NCI-H1092 treated with DMSO at 0.1 percent for 48 hours (cell line): ENCODE measurements around the gene BCKDK.

ENCODE experiments used
- DNase-seq: peaks from one replicate; lab custom pipeline; 2025; lab: John Stamatoyannopoulos, UW

Gene BCKDK

DNA sequence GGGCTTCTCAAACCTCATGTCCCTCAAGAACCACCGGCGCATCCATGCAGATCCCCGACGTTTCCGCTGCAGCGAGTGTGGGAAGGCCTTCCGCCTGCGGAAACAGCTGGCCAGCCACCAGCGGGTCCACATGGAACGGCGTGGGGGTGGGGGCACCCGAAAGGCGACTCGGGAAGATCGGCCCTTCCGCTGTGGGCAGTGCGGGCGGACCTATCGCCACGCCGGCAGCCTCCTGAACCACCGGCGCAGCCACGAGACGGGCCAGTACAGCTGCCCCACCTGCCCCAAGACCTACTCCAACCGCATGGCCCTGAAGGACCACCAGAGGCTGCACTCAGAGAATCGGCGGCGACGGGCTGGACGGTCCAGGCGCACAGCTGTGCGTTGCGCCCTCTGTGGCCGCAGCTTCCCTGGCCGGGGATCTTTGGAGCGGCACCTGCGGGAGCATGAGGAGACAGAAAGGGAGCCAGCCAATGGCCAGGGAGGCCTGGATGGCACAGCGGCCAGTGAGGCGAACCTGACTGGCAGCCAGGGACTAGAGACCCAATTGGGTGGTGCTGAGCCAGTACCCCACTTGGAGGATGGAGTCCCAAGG lies 28.1 kb upstream of the BCKDK start:
- DNase-seq = no peak

DNA sequence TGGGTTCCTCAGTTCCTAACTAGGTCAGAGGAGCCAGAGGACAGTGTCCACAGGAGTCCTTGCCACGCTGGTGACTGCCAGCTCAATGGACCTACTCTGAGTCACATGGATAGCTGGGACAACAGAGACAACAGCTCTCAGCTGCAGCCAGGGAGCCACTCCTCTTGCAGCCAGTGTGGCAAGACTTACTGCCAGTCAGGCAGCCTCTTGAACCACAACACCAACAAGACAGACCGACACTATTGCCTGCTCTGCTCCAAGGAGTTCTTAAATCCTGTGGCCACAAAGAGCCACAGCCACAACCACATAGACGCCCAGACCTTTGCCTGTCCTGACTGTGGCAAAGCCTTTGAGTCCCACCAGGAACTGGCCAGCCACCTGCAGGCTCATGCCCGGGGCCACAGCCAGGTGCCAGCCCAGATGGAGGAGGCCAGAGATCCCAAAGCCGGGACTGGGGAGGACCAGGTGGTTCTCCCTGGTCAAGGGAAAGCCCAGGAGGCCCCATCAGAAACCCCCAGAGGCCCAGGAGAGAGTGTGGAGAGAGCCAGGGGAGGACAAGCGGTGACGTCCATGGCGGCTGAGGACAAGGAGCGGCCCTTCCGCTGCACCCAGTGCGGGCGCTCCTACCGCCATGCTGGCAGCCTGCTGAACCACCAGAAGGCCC lies 27.3 kb upstream of the BCKDK start:
- DNase-seq = no peak

- DNase-seq = no peak
Observed at GRCh38 chr16:31081428-31082351, 26.5 kb upstream of the BCKDK start.

- no peak for DNase-seq
Observed at GRCh38 chr16:31082368-31083045, 25.7 kb upstream of the BCKDK start.

DNA sequence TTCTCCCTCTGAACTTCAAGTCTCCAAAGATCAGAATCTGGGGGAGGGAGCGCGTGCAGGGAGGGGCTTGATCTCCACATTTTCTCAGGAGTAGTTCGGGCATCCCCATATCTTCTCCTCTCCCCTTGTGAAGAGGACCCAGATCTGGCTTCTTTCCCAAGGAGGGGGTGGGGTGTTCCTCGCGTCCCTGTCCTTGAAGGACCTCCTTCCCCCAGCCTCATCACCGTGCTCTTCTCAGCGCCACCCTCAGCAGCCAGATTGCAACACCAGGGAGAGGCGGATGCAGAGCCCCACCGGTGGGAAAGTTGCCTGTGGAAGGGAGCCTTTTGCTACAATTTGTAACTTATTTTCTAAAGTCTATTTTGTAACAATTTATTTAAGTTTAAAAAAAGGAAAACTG lies 25.1 kb upstream of the BCKDK start:
- DNase-seq = no peak

DNA sequence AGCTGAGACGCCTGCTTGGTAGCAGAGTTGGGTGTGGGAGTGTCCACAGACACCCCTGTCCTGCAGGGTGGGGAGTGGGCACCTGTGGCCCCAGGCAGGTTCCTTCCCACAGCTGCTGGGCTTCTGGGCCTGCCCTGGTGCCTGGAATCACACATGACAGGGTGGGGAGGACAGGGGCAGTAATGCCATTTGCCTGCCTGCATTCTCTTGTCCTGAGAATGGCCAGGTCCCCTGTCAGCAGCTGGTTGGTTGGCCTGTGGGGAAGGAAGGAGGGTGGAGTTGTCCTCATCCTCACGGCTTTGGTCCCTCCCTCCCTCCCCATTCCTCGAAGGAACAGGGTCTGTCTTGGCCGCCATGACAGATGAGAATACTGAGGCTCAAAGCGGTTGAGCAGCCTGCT lies 24.6 kb upstream of the BCKDK start:
- no peak for DNase-seq

DNA sequence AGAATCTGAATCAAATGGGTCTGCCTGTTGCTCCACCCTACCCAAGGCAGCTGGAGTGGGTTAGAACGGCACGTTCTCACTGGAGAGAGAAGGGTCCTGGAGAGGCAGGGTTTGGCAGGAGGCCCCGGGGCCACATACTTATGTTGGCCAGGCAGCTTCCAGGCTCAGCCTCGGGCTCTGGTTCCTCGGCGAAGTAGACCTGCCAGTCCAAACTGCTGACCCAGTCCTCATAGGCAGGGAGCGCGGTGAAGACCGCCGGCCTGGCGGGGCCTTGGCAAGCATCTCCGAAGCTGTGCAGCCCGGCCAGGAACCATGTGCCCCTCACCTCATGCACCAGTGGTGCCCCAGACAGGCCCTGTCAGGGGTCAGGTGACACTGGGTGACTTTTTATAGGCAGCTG lies 24.2 kb upstream of the BCKDK start:
- DNase-seq = no peak

DNA sequence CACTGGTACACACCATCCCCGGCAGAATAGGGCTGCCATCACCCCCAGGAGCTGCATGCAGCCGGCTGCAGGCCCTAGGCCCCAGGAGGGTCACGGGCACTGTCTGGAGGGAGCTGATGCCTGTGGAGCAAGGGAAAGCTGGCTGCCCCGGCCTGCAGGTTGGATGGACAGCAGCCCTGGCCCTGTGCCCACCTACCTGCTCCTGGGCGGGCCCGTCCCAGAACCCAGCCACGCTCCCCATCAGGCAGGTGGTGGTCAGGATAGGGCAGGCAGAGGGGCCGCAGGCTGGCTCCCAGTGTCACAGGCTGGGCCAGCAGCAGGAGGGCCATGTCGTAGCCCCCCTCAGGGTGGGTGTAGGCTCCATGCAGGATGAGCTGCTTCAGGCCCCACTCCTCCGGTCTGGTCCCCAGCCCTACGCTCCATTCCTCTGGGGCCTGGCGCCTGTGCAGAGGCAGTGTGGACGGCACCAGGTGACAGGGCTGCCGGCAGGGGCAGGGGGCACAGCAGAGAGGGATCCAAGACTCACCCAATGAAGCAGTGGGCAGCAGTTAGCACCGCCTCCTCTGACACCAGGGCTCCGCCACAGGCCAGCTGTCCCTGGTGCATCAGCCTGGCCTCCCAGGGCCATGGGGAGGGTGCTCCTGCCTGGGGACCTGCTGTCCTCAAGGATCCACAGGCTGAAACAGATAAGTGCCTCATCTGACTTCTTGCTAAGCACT lies 23.4 kb upstream of the BCKDK start:
- no peak for DNase-seq

DNA sequence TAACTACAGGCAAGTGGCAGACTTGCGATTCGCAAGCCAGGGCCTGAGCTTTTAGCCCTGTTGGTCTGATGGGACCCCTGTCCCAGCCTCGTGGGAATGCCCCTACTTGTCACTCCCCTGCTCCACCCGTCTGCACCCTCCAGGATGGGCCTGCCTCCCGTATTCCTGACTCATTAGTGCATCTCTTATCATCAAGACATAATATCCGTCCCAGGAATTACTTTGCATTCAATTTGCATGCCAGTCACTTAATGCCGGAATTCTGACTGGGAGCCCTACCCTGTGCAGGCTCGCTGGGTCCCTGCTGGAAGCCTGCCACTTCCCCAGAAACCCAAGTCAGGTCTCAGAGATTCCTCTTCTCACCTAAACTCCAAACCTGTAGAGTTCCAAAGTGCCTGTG lies 22.8 kb upstream of the BCKDK start:
- no peak for DNase-seq

- DNase-seq = no peak
Observed at GRCh38 chr16:31085873-31086628, 22.1 kb upstream of the BCKDK start.

DNA sequence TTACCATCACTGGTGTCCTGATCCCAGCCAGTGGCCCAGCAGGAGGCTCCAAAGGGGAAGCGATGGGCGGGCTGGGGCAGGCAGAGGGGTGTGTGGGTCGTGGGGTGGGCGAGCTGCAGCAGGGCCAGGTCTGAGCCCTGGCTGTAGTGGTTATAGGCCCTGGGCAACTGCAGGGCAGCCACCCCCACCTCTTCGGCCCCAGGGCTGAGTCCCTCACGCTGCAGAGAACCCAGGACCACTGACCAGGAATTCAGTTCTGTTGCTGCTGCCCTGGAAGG lies 21.6 kb upstream of the BCKDK start:
- DNase-seq = no peak

DNA sequence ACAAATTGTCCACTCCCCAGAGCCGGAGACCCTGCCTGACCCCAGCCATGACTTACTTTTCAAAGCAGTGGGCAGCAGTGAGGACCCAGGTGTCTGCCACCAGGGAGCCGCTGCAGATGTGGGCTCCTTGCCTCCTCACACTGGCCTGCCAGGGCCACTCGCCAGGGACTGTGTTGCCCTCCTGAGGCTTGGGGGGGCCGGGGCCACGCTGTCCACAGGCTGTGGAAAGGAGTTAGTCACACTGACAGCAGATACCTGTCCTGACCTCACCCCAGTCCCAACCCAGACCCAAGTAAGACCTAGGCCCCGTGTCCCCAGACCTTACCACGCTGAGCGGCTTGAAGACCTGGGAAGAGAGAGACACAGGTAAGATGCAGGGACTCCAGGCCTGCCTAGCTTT lies 20.7 kb upstream of the BCKDK start:
- DNase-seq = no peak

DNA sequence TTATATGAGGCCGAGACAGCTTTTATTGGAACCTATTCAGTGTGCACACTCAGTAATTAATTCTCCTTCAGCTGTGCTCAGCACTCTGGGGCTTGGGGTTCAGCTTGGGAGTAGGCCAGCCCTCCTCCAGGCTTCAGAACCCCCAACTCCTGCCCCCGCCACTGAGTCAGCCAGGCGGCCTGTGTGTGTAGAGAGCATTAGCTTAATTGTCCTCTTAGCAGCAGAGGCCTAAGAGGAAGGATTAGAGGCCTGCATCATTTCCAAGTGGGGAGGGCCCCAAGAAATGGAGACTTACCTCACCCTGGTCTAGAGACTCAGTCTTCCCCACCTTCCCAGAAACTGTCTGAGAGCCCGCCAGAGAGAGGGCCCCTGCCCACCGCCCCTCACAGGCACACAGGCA lies 20.2 kb upstream of the BCKDK start:
- DNase-seq = no peak

GRCh38 chr16:31088459-31089183 lies 19.6 kb upstream of the BCKDK start, which contains the start of gene PRSS53:
TSS of gene PRSS53 (minus strand) at chr16:31088943. CDS start at chr16:31088809, 134 bp downstream.
- peak; percentile 11 for DNase-seq

DNA sequence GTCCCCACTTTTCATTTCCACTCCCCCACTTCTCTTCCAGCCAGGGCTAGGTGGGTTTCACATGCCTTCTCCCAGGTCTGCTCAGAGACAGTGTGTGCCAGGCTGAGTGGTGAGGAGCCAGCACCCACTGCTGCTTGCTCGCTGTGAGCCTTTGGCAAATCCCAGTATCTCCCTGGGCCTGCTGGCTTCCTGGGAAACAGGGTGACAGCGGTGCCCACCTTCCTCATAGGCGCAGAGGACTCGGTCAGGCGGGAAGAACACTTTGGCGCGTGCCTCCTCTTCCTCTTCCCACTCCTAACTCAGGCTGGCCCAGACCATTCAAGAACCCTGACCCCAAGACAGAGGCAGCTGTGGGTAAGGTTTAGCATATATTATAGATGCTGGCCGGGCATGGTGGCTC lies 19.0 kb upstream of the BCKDK start:
- DNase-seq = no peak

DNA sequence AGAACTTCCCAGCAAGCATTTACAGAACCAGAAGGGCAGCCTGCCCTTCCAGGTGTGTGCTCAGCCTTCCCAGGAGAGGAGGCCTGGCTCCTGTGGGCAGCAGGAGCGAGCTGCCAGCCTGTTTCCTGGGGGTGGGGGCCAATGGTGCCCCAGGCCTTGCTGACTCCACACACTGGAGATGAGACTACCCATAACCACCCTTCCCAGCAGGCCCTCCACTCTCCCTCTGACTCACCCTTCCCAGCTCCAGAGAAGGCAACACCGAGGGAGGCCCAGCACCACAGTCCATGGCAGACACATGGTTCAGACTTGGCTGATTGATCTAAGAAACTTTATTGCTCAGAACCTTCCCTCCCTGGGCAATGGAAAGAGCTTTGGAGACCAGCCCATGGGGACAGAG lies 17.6 kb upstream of the BCKDK start:
- no peak for DNase-seq

DNA sequence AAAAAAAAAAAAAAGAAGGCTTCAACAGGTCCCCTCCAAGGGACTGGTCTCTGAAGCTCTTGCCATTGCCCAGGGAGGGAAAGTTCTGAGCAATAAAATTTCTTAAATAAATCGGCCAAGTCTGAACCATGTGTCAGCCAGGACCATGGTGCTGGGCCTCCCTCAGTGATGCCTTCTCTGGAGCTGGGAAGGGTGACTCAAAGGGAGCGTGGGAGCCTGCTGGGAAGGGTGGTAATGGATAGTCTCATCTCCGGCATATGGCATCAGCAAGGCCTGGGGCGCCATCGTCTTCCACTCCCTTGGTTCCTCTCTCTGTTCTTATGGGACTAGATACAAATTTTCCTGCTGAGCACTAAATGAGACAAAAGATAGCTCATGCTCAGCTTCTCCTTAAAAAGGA lies 15.9 kb upstream of the BCKDK start:
- DNase-seq = no peak

DNA sequence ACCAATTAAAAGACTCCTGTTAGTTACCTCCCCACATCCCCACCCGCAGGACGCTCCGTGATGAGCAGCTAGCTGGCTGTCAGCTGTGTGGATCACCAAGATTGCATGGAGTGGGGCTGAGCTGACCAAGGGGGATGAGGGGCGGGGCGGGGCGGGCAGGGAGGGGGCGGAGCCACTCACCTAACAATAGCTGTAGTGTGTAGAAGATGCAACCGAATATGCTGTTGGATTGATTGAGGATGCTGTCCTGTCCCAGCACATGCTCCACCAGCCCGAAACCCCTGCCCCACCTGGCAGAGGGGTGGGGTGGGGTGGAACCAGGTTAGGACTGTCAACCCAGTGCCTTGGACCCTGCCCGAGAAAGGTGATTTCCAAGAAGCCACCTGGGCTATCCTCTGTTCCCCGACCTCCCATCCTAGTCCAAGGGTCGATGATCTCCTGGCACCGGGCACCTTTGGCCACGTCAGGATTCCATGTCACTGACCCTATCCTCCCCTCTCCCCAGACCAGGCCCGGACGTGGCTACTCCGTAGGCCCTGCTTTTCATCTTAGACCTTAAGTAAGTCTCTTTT lies 15.0 kb upstream of the BCKDK start:
- DNase-seq = no peak

- no peak for DNase-seq
Observed at GRCh38 chr16:31094088-31094423, 14.1 kb upstream of the BCKDK start.

DNA sequence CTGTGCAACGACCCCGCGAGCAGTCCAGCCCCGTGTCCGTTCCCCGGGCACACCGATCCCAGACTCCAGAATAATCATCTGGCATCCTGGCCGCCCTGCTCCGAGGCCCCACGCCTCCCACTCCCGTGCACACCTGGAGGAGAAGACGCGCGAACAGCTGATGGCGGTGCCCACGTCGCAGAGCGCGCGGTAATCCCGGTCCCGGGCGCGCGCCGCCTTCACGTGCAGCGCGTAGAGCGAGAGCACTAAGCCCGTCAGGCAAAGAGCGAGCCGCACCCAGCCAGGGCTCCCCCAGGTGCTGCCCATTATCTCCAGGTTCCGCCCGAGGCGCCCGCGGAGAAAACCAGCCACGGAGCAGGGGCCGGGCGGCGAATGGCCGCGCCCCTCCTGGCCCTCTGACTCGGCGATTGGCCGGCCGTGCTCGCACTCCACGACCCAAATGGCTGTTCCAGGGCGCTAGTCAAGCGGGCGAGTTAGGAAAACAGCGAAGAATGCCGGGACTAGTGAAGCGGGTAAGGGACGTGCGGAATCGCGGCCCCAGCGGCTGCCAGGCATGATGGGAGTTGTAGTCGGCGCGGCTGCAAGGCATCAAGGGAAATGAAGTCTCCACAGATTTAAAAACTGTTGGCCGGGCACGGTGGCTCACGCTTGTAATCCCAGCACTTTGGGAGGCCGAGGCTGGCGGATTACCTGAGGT lies 13.6 kb upstream of the BCKDK start, which contains the start of gene VKORC1:
TSS of gene VKORC1 (minus strand) at position 374 of the 697 bp plus-strand sequence. CDS start at position 306, 68 bp downstream.
- DNase-seq = peak; percentile 98
